Measurements from ENCODE around the gene TIMM23.
"Not testable (repeated sequence)": the region's sequence is repeated elsewhere in the genome, so short reads cannot be mapped to it uniquely, and the experiment has no call there.

Gene TIMM23

DNA sequence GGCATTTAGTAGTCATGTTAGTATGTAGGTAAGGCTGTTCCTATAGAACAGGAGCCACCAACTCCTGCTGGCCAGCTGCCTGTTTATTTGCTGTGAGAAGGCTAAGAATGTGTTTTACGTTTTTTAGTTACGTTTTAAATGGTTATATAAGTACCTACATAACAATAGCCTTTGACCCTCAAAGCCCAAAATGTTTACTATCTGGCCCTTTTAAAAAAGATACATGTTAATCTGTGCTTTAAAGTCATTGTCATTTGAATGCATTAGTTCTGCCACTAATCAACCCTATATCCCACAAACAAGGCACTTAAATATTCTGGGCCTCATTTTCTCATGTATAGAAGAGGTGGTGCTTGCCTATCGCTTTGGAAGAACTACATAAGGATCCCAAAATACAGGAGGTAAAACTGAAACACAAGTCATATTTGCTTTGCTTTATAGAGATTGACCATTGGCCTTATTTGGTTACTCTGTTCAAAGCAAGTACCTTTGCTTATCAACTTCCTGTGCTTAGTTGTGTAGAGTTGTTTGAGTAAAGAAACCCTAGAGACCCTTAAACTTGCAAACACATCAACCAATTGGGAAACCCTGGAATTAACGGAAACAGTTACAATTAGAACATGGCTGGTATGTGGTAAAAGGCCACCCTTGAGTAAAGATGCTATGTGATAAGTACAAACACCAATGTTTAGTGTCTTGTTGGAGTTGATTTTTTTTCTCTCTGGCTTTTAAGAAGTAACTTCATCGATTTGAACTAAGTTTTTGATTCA is 25.9 kb downstream of the TIMM23 start:
- no peak for DNase-seq

DNA sequence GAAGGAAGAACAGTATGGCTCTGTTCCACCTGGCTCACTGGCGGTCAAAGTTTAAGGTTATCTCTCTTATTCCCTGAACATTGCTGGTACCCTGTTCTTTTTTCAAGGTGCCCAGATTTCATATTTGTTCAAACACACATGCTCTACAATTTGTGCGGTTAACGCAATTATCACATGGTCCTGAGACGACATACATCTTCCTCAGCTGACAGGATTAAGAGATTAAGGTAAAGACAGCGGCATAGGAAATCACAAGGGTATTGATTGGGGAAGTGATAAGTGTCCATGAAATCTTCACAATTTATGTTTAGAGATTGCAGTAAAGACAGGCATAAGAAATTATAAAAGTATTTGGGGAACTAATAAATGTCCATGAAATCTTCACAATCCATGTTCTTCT is 27.7 kb downstream of the TIMM23 start:
- DNase-seq = not testable (repeated sequence)

DNA sequence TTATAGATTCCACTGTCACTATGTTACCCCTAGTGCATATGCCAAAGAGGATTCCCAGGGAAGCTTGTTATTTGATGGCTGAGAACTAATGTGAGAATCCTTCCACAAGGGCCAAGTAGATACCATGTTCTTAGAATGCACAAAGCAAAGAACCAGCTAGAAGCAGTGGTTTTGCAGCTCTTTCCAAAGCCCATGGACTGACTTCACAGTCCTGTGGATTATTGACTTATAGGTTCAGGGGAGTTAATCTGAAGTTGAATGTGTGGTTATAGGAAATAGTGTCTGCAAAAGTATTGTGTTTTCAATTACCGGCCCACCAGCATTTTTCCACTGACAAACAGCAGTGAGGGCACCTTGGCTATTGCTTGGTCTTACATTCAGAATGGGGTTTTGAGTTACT is 28.2 kb downstream of the TIMM23 start:
- no peak for DNase-seq

DNA sequence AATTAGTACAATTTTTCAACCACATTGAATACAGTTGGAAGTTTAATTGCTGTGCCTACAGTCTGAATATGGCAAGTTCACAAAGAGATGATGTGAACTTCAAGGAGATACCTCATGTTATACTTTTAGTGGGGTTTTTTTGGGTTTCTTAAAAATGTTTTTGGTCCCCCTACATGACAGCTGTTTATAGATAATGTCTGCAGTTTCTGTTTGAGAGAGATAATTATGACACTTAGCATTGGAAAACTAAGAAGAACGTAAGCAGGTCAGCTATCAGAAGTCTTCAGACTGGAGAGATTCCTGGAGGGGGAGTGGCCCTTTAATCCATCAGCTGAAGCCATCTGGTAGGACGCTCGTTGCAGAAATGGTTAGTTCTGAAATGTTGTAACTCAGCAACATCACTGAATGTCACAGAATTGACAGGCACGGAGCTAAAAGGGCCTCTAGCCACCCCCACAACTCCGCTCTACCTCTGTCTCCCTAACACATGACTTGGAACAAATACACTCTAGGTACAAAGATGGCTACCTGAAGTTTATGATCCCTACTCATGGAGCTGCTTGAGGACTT is 29.0 kb downstream of the TIMM23 start:
- no peak for DNase-seq

DNA sequence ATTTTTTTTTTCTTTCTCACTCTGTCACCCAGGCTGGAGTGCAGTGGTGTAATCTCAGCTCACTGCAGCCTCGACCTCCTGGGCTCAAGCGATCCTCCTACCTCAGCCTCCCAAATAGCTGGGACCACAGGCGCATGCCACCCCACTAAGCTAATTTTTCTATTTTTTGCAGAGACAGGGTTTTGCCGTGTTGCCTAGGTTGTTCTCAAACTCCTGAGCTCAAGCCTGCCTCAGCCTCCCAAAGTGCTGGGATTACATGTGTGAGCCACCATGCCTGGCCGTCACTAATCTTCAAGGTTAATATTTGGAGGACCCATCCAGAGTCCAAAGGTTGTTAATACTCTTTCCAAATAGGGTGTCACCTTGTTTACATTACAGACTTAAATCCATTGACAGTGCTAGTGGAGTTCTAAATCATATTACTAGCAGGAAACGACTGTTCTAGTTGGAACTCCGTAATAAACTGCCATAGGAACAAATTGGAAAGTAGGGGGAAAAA is 29.9 kb downstream of the TIMM23 start:
- DNase-seq = not testable (repeated sequence)

DNA sequence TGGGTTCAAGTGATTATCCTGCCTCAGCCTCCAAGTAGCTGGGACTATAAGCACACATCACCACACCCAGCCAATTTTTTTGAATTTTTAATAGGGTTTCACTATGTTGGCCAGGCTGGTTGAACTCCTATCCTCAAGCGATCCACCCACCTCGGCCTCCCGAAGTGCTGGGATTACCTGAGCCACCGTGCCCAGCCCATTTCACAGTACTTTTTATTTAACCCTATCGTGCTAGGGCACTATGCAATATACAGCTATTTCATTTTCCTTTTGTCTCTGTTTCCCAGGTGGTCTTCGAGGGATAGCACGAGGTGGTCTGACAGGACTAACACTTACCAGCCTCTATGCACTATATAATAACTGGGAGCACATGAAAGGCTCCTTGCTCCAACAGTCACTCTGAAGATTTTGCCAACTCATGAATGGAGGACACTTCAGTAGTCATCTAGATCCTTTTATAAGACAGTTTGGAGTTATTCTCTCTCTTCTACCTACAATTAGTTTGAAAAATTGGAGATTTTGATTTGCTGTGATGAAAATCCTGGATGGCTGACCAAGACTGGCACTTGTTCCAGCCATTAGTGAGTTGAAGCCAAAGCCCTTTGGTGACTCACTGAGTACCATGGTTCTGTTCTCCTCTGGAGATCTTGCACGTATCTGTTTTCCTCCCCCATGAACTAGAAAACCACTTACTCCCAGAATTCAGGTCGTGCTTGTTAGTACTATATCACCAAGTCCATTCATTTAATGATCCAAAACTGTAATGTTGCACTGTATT is 30.8 kb downstream of the TIMM23 start:
- no peak for DNase-seq

DNA sequence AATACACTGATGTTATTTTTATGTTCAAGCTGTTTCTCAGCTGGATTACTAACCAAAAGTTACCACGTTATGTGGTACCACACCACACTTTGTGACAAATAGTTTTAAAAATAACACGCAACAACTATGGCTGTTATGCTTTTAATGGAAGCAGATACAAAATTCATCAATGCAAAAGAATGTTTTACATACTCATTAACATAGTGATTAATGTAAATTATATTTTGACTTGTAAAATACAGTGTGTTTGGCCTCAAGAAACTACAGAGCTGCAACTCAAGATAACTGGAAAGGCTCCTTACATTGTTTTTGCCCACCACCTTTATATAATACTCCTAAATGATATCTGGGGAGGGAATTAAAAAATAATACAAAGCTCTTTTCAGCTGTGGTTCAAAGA is 32.7 kb downstream of the TIMM23 start:
- DNase-seq = no peak

DNA sequence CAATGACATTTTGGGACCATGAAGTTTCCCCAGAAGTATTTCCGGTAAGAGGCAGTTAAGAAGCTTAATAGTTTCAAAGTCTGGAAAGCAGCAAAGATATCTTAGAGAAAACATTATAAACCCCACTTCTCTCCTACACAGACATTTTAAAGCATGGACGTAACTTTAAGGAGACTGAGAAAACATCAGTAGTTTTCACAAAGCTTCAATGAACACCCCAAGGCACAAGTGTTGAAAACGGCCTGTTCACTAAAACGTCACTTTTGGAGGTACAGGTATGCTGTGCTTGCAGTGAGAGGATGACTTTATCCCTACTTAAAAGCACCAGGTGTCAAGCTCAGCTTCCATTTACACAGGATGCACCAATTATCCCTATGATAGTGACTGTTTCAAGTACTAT is 33.1 kb downstream of the TIMM23 start:
- no peak for DNase-seq

- DNase-seq = no peak
Observed at GRCh38 chr10:46006219-46006618, 33.9 kb downstream of the TIMM23 start.

DNA sequence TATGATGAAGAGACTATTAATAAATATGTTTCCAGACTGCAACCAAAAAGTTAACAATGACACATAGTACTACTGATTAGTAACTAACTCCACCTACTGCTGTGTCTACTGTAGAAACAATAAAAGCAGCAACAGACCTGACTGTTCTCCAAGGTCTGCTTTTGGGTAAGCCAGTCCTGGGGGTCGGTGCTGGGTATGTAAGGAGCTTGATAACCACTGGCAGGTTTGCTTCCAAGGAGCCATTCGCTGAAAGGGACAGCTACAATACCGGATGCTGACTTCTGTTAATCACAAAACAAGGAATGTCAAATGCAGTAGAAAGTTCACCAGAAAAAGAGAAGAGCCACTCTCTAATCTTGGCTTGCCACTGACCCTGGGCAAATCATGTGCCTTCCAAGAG is 40.5 kb downstream of the TIMM23 start:
- no peak for DNase-seq

GRCh38 chr10:46014206-46014605 is 41.9 kb downstream of the TIMM23 start:
- no peak for DNase-seq

DNA sequence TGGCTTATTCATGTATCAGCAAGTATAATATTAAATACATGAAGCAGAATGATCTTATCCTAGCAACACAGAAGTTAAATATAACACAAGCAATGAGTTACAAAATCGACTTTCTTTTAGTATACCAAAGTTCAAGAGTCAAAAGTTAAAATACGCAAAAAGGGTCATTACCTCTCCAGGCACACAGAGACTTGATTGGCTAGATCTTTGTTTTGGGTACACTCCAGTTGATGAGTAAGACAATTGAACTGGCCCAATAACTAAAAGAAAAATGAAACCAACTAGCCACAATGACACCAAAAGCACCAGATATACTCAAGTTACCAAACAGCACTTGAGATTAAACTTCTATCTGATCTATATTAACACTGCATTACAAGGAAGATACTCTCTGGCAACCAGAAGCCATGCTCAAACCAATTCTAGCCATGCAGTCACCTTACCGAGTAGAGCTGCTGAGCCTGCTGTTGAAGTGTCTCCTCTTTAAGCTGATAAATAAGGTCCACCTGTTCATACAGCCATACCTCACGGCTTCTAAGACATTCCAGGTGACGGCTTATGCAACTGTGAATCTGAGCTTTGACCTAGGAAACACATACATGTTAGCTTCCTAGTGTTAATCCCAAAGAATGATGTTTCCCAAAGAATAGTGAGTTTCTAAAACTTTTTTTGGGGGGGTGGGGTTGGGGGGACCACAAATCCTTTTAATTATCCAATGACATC is 42.6 kb downstream of the TIMM23 start:
- DNase-seq = no peak

DNA sequence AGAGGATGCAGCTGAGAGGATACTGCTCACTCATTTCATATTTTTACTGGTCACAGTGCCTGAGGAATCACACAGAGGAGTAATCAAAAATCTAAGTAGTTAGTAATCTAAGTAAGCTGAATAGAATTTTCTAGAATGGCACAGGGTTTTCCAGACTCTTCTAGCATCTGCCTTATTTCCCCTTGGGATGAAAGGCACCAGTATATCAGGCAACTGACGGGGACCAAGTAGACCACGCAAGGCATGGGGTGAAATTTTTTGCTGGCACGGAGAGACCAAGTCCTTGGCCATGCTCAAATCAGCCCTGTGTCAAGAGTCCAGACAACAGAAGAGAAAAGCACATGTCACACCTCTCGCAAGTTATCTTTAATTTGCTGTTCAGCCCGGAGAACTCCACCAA is 43.9 kb downstream of the TIMM23 start:
- no peak for DNase-seq

DNA sequence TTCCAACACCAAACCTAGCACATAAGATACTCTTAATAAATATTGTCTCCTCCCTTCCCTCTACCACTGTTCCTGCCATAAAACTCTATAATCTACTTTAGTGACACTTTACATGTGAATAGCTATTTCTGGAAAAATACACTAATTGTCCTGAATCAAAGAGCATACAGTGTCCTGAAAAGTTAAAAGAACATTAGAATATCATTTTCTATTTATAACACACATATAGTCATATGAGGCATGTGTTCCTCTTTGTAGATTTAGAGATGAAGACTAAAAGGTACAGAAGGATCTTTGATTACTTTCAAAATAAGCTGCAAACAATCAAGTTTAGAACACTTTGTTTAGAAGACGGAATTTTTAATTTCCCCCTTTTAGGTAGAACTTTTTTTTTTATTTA is 44.5 kb downstream of the TIMM23 start:
- DNase-seq = no peak

- DNase-seq = no peak
Observed at GRCh38 chr10:46017733-46018132, 45.4 kb downstream of the TIMM23 start.

DNA sequence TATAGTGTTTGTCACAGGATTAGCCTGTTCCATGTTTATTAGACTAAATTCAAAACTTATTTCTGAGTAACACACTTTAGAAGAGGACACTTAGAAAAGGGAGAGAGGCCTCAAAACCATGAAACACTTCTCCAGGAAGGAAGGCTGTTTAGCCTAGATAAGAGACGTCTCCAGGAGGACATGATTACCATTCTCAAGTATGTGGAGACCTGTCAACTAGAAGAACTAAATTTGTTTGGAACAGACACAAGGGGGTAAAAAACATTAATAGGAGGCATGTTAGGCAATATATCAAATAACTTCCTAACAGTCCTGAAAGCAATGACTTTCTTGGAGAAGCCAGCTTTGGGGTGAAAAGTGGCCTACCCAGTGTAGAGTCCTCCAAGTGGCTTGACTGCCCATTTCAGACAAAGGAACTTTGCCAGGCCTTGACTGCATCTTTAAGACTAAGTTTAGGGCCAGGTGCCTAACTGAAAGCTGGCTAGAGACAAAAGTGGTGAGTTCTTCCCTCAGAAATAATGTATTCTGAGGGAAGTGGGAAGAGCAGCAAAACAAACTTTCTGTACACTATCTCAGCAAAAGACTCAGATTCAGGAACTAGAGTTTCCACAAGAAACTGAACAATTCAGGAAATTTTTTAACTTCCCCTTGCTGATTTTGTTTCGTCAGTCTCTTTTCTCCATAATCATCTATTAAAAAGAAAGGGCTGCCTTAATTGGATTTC is 46.3 kb downstream of the TIMM23 start:
- DNase-seq = no peak

DNA sequence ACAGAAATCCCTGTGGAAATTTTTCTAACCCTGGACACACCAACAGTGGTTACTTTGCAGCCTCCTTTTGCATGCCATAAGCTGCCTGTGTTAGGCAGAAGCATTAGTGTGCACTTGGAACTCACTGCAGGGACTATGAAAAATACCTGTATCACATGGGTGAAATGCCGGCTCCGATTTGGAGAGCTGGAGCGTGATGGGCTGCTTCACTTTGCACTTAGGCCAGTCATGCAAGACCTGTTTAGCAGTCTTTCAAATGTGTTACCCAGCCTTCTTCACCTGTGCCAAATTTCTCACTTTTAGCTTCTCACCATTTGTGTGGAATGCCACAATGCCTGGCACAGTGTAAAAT is 46.9 kb downstream of the TIMM23 start:
- DNase-seq = no peak

- no peak for DNase-seq
Observed at GRCh38 chr10:46019569-46020343, 47.5 kb downstream of the TIMM23 start.

DNA sequence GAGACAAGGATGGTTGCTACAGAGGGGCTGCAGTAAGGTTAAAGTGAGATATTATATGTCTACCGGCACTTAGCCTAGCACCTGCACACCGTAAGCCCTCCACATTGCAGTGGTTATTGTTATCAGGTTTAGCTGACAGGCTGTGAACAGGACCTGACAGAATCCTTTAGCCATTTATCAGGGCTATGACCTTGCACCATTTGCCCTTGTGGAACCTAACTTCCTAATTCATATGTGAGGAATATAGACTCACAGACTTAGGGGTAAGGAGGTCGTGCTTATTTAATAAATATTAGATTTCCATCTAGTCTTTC is 48.0 kb downstream of the TIMM23 start:
- DNase-seq = no peak

DNA sequence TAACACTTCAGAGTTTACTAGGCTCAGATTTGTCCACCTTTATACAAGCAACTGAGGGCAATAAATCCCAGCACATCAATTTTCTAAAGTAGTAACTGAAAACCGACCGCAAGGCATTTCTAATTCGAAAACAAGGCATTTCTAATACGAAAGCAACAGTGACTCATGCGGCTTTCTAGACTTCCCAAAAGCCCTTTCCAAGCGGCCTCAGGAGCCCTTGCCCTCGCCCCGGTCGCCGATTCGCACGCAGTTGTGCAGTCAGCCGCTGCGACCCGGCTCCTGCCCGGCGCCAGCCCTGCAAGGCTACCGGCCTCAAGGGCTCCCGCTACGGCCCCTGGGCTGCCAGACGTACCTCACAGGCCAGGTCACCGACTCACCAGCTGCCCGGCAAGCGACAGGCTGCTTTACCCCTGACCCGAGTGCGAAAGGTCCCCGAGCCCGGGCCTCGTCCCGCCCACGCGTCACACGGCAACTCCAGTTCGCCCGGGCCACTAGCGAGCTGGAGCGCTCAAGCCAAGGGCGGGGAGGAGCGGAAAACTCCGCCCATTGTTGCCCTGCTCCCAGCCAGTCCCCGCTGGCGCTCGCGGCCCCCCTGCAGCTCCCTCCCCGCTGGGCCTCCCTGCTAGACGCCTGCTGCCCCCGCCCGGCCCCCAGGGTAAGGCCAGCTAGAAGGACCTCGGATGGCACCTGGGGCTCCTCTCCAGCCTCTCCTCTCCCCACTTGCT is 50.9 kb downstream of the TIMM23 start:
- peak; percentile 89 for DNase-seq

DNA sequence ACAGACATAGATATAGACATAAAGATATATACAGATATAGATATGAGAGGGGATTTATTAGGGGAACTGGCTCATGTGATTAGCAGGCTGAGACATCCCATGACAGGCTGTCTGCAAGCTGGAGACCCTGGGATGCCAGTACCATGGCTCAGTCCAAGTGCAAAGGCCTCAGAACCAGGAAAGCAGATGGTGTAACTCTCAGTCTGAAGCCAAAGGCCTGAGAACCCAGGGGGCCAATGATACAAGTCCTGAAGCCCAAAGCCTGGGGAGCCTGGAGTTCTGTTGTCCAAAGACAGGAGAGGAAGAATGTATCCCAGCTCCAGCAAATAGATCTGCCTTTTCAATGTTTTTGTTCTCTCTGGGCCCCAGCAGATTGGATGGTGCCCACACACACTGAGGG is 52.7 kb downstream of the TIMM23 start:
- DNase-seq = no peak

All from right hindlimb (tissue), 1 donor.